ENCODE data around the gene ATP5F1A. TPM values are rescaled to one million over a fixed set of nuclear protein-coding genes. Genes with fewer than 3 reads are reported as not detected.
"Not testable (repeated sequence)": the region's sequence is repeated elsewhere in the genome, so short reads cannot be mapped to it uniquely, and the experiment has no call there.

ATP5F1A gene
- total and polyA plus RNA-seq, 2 of the 4 experiments (the other 2 are of a cell fraction), result 543 to 1,085 TPM

- H3K18ac ChIP-seq (ENCODE audit: low read depth, low read length); CTCF ChIA-PET; H3K27me3 ChIP-seq (ENCODE audit: control insufficient read depth, insufficient read depth, low read length); H3K9me3 ChIP-seq (ENCODE audit: control insufficient read depth, insufficient read depth, low read length); H3K9ac ChIP-seq (ENCODE audit: low read depth, low read length); H2AK9ac ChIP-seq (replicated peaks; ENCODE audit: low read depth, low read length, poor library complexity); H2BK120ac ChIP-seq (ENCODE audit: low read depth, low read length); H2BK5ac ChIP-seq (ENCODE audit: low read depth, low read length, poor library complexity, severe bottlenecking); H3K4ac ChIP-seq (ENCODE audit: low read depth, low read length); BruUV-seq (replicated peaks); H4K8ac ChIP-seq (ENCODE audit: low read depth in 2 of 2, low read length in 2 of 2); H3K23ac ChIP-seq (ENCODE audit: low read depth, low read length); H2AFZ ChIP-seq (replicated peaks; ENCODE audit: low read length, poor library complexity); POLR2A ChIA-PET (ENCODE audit: unreplicated experiment); ATAC-seq (ENCODE audit: low read depth); H3K4me3 ChIP-seq (ENCODE audit: insufficient read depth, low read depth, low read length); H4K5ac ChIP-seq (ENCODE audit: low read depth, low read length); H3K9me1 ChIP-seq (ENCODE audit: insufficient read depth, low read length); H2BK15ac ChIP-seq (ENCODE audit: low read depth, low read length); H3K4me2 ChIP-seq (ENCODE audit: low read depth, low read length); H2BK20ac ChIP-seq (ENCODE audit: low read depth, low read length); DNase-seq; H3K4me1 ChIP-seq (ENCODE audit: control insufficient read depth, insufficient read depth, low read length); H2AK5ac ChIP-seq (ENCODE audit: low read depth, low read length); dilution Hi-C loops (cut with HindIII; ENCODE audit: low sequenced_read_pairs, unreplicated experiment); H3K14ac ChIP-seq (replicated peaks; ENCODE audit: low read depth, low read length); H3K27ac ChIP-seq (ENCODE audit: insufficient read depth, low read length); H3K56ac ChIP-seq (ENCODE audit: extremely low read depth, insufficient read depth, low read length); H4K91ac ChIP-seq (ENCODE audit: insufficient read depth, low read depth, low read length): not testable (repeated sequence)
- intact Hi-C loops (cut with micrococcal nuclease) (loop anchor here (5.0 kb wide), 1 partner anchor 186 kb away; no protein-coding TSS in a partner anchor), in situ Hi-C loops (cut with MboI; ENCODE audit: low sequenced_read_pairs) (loop anchor here (10.0 kb wide), 1 partner anchor 174 kb away; no protein-coding TSS in a partner anchor)
- 100% methylated on average over 3 of the region's 8 CpGs; no CpG with 5 or more reads in 1 of the 2 experiments for WGBS, 2 experiments (ENCODE audit: extremely low coverage in 2 of 2, insufficient read length in 1 of 2)
- peaks cover 74% of the 10 kb centered on the region for H3K36me3 ChIP-seq (ENCODE audit: control insufficient read depth, insufficient read depth, low read length)
- H3K79me1 ChIP-seq (ENCODE audit: low read depth in 1 of 2, low read length in 2 of 2), result peaks cover 28 to 46% of the 10 kb centered on the region in 2 experiments
- H4K20me1 ChIP-seq (ENCODE audit: insufficient read depth, low read length), result peaks cover 18% of the 10 kb centered on the region; the same call in 1 of the 2 replicates
Observed at GRCh38 chr18:46088501-46088900, 9.6 kb downstream of the ATP5F1A start.

Data from IMR-90 (cell line).